ENCODE results near the gene AGAP3.
A peak's percentile ranks its signal among the peaks of the same experiment; 100 is the strongest.

AGAP3 gene

GRCh38 chr7:151080067-151080521, 6.2 kb upstream of the AGAP3 start:
- no peak for TF ChIP-seq CTCF (IDR thresholded peaks at IDR 0.05; ENCODE audit: insufficient read depth, missing control alignments)
- FAIRE-seq (no peak), DNase-seq (ENCODE audit: insufficient read length, low spot score) (no peak)

GRCh38 chr7:151080522-151081169, 5.6 kb upstream of the AGAP3 start, which contains the start of gene FASTK:
Gene FASTK (minus strand): TSS chr7:151080809. CDS start chr7:151080766, 43 bp downstream.
- no peak for FAIRE-seq
- DNase-seq (ENCODE audit: insufficient read length, low spot score), result peak; percentile 94
- TF ChIP-seq CTCF (IDR thresholded peaks at IDR 0.05; ENCODE audit: insufficient read depth, missing control alignments), result no peak

- DNase-seq (ENCODE audit: insufficient read length, low spot score), result no peak
- FAIRE-seq, result no peak
- no peak for TF ChIP-seq CTCF (IDR thresholded peaks at IDR 0.05; ENCODE audit: insufficient read depth, missing control alignments)
Measured at GRCh38 chr7:151081170-151082101, 4.8 kb upstream of the AGAP3 start.

DNA sequence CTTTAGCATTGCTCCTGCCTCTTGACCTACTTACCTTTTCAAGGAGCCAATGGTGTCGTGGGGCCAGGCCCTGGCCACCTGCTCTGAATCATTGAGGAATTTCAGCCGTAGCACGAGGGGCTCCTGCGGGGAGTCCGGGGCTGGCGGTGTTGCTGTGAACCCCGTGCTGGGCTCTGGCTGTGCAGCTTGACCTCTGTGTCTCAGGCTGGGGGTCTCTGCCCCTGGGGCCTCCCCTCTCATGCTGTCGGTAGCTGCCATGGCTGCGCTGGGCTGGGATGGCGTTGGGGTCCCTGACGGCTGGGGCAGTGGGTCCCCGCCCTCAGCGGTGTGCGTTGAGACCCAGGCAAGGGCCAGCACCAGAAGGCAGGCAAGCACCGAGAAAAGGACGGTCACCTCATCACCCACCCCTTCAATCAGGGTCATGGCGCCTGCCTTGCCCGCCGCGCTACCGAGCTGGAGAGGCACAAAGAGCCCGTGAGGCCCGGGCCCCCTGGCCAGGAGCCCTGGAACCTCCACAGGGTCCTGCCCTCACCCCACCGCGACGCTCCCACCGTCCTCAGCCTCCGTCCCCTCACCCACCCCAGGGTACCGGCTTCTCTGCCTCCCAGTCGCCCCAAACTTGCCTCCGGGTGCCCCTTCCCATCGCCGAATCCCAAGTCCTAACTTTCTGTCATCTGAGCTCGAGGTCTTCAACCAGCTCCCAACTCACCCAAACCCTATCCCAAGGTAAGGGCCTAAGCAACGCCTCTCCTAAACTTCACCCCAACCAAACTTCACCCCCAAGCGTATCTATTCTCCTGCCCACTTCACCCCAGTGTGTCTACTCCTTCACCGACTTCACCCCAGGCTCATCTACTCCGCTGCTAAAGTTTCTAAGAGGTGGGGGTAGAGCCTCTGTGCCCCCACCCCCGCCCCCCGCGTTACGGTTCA, 3.9 kb upstream of the AGAP3 start:
- no peak for FAIRE-seq
- no peak for DNase-seq (ENCODE audit: insufficient read length, low spot score)
- TF ChIP-seq CTCF (IDR thresholded peaks at IDR 0.05; ENCODE audit: insufficient read depth, missing control alignments), result no peak

DNA sequence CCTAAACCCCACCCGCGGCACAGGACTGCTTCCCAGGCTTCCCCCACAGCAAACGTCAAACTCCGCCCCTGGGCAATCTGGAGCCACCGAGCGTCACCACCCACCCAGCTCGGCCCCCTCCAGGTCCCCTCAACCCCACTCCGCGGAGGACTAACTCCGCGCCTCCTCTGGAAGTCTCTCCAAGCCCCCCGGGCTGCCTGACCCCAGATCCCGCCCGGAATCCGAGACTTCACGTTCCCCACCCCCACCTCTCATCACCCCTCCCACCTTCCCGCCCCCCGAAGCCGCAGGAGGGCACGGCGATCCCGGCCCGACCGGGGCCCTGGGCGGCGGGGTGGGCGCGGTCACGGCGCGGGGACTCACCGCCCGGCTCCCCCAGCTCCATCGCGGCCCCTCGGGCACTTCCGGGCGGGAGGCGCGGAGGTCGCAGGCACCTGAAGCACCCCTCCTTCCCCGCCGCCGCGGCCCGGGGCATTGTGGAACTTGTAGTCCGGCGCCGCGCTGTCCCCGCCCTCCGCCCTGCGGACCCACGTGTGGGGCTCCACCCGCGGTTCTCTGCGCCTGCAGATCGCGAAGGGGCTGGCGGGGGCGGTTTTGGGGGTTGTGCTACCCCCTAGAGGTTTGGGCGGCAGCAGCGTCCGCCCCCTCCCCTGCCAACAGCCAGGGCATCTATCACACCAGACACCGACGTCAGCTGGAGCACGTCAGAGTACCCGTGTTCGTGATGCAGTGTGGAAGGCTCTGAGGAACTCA, 3.0 kb upstream of the AGAP3 start, which contains the start of gene TMUB1:
TMUB1 (minus strand) TSS at position 423 of the 753 bp plus-strand sequence. CDS start 930 bp downstream, outside the sequence.
- peak; percentile 83 for DNase-seq (ENCODE audit: insufficient read length, low spot score)
- FAIRE-seq, result no peak
- TF ChIP-seq CTCF (IDR thresholded peaks at IDR 0.05; ENCODE audit: insufficient read depth, missing control alignments), result no peak

DNA sequence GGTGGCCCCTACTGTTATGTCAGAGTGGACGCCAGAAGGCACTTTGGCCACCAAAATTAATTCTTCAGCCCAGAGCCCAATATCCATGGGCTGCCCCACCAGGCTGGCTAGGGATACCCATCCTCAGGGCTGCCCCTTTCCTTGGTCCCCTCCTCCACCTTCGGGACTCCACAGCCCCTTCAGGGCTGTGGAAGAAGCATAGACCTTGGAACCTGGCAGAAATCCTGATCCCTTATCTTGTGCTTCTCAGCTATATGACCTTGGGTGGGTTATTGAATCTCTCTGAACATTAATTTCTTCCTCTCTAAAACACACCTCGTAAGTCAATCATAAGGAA, 2.5 kb upstream of the AGAP3 start:
- no peak for DNase-seq (ENCODE audit: insufficient read length, low spot score)

More for the DNA sequence above, 2.5 kb upstream of the AGAP3 start:
- TF ChIP-seq CTCF (IDR thresholded peaks at IDR 0.05; ENCODE audit: insufficient read depth, missing control alignments), result no peak
- no peak for FAIRE-seq

All from D721Med (cell line).